ENCODE measurements around the gene CST1.
"Not testable (repeated sequence)": the region's sequence is repeated elsewhere in the genome, so short reads cannot be mapped to it uniquely, and the experiment has no call there.

CST1 gene

DNA sequence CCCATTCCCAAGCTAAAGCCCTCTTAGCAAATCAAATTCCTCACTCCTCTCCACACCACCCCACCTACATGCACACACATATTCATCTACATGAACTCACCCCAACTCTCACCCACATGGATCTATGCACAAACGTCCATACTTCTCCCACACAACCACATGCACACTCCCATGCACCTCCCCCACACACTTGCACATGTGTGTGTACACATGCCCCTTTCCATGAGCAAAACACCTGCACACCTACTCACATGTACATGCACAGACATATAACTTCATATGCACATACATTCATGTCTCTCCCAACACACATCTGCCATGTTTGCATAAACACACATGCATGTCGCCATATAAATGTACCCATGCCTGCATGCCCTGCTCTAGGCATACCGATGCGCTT, 22.8 kb upstream of the CST1 start:
- Histone ChIP-seq H3K4me3 (ENCODE audit: extremely low read depth, insufficient read depth, low read length, poor library complexity, severe bottlenecking) (no peak overlapping the region), H3K4me1 (ENCODE audit: control insufficient read depth, insufficient read depth, low read length, poor library complexity, severe bottlenecking) (no peaks in the 10 kb centered on the region), H3K9me3 (ENCODE audit: control insufficient read depth, low read length) (no peaks in the 10 kb centered on the region), H3K36me3 (ENCODE audit: control insufficient read depth, insufficient read depth, low read length) (no peaks in the 10 kb centered on the region), H3K27ac (ENCODE audit: low read depth, low read length, severe bottlenecking) (no peak overlapping the region)
- 78 to 85% methylated on average over 2 to 4 of the region's 4 CpGs for WGBS, 2 experiments (ENCODE audit: insufficient coverage in 2 of 2)

DNA sequence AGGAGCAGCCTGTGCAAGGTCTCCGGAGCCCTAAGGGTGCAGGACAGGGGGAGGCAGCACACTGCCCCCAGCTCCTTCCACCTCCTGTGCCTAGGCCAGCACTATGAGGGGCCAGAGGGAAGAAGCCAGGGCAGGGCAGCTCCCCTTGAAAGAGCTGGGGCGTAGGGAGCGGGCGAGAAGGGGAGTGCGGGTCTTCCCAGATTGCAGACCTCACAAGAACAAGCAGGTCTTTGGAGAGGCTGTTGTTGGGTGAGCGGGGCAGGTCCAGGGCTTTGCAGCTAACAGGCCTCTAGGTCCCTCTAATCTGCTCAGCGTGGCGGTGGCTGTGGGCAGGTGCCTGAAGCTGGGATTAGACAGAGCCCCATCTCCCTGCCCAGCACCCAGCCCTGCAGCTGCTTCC, 22.4 kb upstream of the CST1 start:
- H3K4me3 ChIP-seq (ENCODE audit: extremely low read depth, insufficient read depth, low read length, poor library complexity, severe bottlenecking): no peak overlapping the region
- WGBS, 2 experiments (ENCODE audit: insufficient coverage in 2 of 2): 97 to 100% methylated on average over 5 to 7 of the region's 8 CpGs

DNA sequence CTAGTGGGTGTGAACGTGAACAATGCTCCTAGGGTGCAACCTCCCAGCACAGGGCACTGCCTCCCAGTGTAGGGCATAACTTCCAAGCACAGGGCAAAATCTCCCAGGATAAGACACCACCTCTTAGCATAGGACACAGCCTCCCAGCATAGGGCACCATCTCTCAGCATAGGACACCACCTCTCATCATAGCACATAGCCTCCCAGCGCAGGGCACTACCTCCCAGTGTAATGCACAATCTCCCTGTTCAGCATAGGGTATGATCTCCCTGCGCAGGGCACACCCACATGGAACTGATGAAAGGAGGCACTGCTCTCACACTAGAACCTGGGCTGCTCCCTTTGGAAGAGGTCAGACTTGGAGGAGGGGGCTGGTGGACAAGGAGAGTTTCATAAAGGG, 21.3 kb upstream of the CST1 start:
- Histone ChIP-seq H3K4me3 (ENCODE audit: extremely low read depth, insufficient read depth, low read length, poor library complexity, severe bottlenecking) (no peak overlapping the region), H3K4me1 (ENCODE audit: control insufficient read depth, insufficient read depth, low read length, poor library complexity, severe bottlenecking) (no peaks in the 10 kb centered on the region), H3K9me3 (ENCODE audit: control insufficient read depth, low read length) (no peaks in the 10 kb centered on the region), H3K27ac (ENCODE audit: low read depth, low read length, severe bottlenecking) (no peak overlapping the region), H3K36me3 (ENCODE audit: control insufficient read depth, insufficient read depth, low read length) (no peaks in the 10 kb centered on the region)
- 85 to 100% methylated on average over 2 of the region's 3 CpGs for WGBS, 2 experiments (ENCODE audit: insufficient coverage in 2 of 2)

More for the DNA sequence above, 22.4 kb upstream of the CST1 start:
- no peak overlapping the region for H3K27ac ChIP-seq (ENCODE audit: low read depth, low read length, severe bottlenecking)
- no peaks in the 10 kb centered on the region for H3K9me3 ChIP-seq (ENCODE audit: control insufficient read depth, low read length)
- no peaks in the 10 kb centered on the region for H3K4me1 ChIP-seq (ENCODE audit: control insufficient read depth, insufficient read depth, low read length, poor library complexity, severe bottlenecking)
- H3K36me3 ChIP-seq (ENCODE audit: control insufficient read depth, insufficient read depth, low read length): no peaks in the 10 kb centered on the region

DNA sequence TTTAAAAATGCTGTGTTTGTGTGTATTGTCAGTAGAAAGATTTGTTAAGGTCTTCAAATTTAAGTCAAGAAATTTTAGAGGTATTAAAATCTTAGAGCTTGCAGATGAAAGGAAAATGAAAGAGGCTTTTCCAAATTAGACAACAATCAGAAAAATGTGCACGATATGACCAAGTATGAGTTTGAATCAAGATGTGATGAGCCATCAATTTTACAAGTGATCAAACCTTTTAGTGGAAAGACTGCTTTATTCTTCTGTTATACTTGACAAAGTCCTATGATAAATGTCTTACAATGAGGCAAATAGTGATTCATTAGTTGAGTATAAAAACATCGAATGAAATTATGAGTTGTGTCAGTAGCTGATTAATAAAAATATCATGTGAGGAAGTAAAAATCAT, 19.6 kb upstream of the CST1 start:
- H3K27ac ChIP-seq (ENCODE audit: low read depth, low read length, severe bottlenecking): no peak overlapping the region
- 86 to 100% methylated on average over 1 of the region's 2 CpGs for WGBS, 2 experiments (ENCODE audit: insufficient coverage in 2 of 2)

DNA sequence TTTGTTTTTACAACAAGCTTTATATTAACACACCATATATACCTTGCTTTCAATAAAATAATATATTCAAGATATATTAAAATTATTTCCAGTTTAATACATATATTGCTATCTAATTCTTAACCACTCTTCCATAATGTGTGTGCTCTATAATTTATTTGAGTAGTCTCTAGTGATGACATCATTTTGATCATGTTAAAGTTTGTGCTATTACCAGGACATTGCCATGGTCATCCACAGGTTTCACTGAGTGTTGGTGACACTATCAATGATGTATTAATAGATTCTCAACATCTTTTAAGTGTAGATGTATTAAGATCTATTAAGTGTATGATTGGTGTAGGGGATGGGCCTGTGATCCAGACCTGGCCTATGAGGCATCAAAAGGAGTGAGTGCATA, 17.8 kb upstream of the CST1 start:
- H3K27ac ChIP-seq (ENCODE audit: low read depth, low read length, severe bottlenecking); H3K4me3 ChIP-seq (ENCODE audit: extremely low read depth, insufficient read depth, low read length, poor library complexity, severe bottlenecking); H3K9me3 ChIP-seq (ENCODE audit: control insufficient read depth, low read length); H3K4me1 ChIP-seq (ENCODE audit: control insufficient read depth, insufficient read depth, low read length, poor library complexity, severe bottlenecking); H3K36me3 ChIP-seq (ENCODE audit: control insufficient read depth, insufficient read depth, low read length): not testable (repeated sequence)

More for the DNA sequence above, 19.6 kb upstream of the CST1 start:
- no peaks in the 10 kb centered on the region for H3K36me3 ChIP-seq (ENCODE audit: control insufficient read depth, insufficient read depth, low read length)
- H3K4me1 ChIP-seq (ENCODE audit: control insufficient read depth, insufficient read depth, low read length, poor library complexity, severe bottlenecking): no peaks in the 10 kb centered on the region
- H3K4me3 ChIP-seq (ENCODE audit: extremely low read depth, insufficient read depth, low read length, poor library complexity, severe bottlenecking): no peak overlapping the region
- H3K9me3 ChIP-seq (ENCODE audit: control insufficient read depth, low read length): no peaks in the 10 kb centered on the region

DNA sequence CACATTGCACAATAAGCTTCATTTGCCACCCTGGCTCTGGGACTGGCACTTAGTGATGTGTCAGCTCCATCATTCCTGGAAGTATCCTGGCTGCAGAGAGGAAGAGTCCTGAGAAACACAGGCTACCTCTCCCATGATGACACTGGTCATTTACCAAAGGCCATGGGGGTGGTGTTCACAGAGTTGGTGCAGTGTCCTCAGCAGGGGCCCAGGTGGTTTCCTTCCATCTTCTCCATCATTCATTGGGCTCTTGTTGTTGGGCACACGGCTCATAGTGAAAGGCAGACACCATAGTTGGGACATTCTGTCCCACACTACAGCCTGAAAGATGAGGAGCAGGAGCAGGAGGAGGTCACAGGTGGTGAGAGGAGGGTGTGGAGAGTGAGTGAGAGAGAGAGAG, 15.8 kb upstream of the CST1 start:
- Histone ChIP-seq H3K9me3 (ENCODE audit: control insufficient read depth, low read length) (no peaks in the 10 kb centered on the region), H3K27ac (ENCODE audit: low read depth, low read length, severe bottlenecking) (no peak overlapping the region), H3K36me3 (ENCODE audit: control insufficient read depth, insufficient read depth, low read length) (no peaks in the 10 kb centered on the region), H3K4me1 (ENCODE audit: control insufficient read depth, insufficient read depth, low read length, poor library complexity, severe bottlenecking) (no peaks in the 10 kb centered on the region), H3K4me3 (ENCODE audit: extremely low read depth, insufficient read depth, low read length, poor library complexity, severe bottlenecking) (no peak overlapping the region)
- 80% methylated on average over 1 of the region's 1 CpG; no CpG with 5 or more reads in 1 of the 2 experiments for WGBS, 2 experiments (ENCODE audit: insufficient coverage in 2 of 2)

DNA sequence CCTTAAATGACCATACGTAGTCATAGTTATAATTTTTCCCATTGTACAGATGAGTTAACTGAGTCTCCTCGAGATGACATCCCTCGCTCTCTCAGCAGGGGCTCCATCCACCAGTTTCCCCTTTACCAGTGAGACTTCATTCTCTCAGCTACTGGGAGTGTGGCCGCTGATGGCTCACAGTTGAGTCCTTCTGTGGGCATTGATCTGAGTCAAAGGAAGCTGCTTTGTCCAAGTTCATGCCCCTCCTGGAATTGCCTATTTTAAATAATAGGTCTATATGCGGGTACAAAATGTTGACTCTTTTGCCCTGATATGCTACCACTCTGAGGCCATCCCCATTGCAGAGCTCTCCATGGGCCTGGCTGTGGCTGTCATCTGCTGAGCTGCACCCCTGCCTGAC, 14.8 kb upstream of the CST1 start:
- WGBS, 2 experiments (ENCODE audit: insufficient coverage in 2 of 2): 75 to 100% methylated on average over 1 to 3 of the region's 5 CpGs

DNA sequence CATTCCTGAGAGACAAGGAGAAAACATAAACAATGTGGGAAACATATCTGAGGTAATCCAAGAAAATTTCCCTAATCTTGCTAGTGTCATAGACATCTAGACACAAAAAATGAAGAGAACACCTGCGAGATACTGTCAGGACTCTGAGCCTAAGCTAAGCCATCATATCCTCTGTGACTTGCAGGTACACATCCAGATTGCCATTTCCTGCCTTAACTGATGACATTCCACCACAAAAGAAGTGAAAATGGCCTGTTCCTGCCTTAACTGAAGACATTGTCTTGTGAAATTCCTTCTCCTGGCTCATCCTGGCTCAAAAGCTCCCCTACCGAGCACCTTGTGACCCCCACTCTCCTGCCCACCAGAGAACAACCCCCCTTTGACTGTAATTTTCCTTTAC, 13.9 kb upstream of the CST1 start:
- H3K4me1 ChIP-seq (ENCODE audit: control insufficient read depth, insufficient read depth, low read length, poor library complexity, severe bottlenecking); H3K36me3 ChIP-seq (ENCODE audit: control insufficient read depth, insufficient read depth, low read length); H3K4me3 ChIP-seq (ENCODE audit: extremely low read depth, insufficient read depth, low read length, poor library complexity, severe bottlenecking); H3K27ac ChIP-seq (ENCODE audit: low read depth, low read length, severe bottlenecking); H3K9me3 ChIP-seq (ENCODE audit: control insufficient read depth, low read length): not testable (repeated sequence)
- WGBS, 2 experiments (ENCODE audit: insufficient coverage in 2 of 2): 14 to 21% methylated on average over 2 of the region's 2 CpGs

More for the DNA sequence above, 14.8 kb upstream of the CST1 start:
- Histone ChIP-seq H3K9me3 (ENCODE audit: control insufficient read depth, low read length) (no peaks in the 10 kb centered on the region), H3K36me3 (ENCODE audit: control insufficient read depth, insufficient read depth, low read length) (no peaks in the 10 kb centered on the region), H3K27ac (ENCODE audit: low read depth, low read length, severe bottlenecking) (no peak overlapping the region), H3K4me3 (ENCODE audit: extremely low read depth, insufficient read depth, low read length, poor library complexity, severe bottlenecking) (no peak overlapping the region), H3K4me1 (ENCODE audit: control insufficient read depth, insufficient read depth, low read length, poor library complexity, severe bottlenecking) (no peaks in the 10 kb centered on the region)

DNA sequence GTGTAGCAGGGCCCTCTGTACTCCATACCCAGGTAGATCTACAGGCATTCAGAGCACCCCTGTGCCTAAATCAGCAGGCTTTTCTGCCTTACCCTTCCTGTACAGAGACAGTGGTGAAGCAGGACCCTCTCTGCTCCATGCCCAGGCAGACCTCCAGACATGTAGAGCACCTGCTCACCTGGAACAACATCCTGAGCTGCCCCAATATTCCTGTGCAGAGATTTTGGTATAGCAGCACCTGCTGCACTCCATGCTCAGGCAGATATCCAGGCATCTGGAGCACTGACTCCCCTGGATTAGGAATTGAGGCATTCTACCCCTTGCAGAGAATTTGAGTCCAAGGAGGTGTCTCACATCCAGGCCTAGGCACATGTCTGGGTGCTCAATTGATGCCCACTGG, 12.6 kb upstream of the CST1 start:
- no peak overlapping the region for H3K27ac ChIP-seq (ENCODE audit: low read depth, low read length, severe bottlenecking)
- no peaks in the 10 kb centered on the region for H3K4me1 ChIP-seq (ENCODE audit: control insufficient read depth, insufficient read depth, low read length, poor library complexity, severe bottlenecking)
- no peaks in the 10 kb centered on the region for H3K9me3 ChIP-seq (ENCODE audit: control insufficient read depth, low read length)
- H3K36me3 ChIP-seq (ENCODE audit: control insufficient read depth, insufficient read depth, low read length): no peaks in the 10 kb centered on the region
- H3K4me3 ChIP-seq (ENCODE audit: extremely low read depth, insufficient read depth, low read length, poor library complexity, severe bottlenecking): no peak overlapping the region

DNA sequence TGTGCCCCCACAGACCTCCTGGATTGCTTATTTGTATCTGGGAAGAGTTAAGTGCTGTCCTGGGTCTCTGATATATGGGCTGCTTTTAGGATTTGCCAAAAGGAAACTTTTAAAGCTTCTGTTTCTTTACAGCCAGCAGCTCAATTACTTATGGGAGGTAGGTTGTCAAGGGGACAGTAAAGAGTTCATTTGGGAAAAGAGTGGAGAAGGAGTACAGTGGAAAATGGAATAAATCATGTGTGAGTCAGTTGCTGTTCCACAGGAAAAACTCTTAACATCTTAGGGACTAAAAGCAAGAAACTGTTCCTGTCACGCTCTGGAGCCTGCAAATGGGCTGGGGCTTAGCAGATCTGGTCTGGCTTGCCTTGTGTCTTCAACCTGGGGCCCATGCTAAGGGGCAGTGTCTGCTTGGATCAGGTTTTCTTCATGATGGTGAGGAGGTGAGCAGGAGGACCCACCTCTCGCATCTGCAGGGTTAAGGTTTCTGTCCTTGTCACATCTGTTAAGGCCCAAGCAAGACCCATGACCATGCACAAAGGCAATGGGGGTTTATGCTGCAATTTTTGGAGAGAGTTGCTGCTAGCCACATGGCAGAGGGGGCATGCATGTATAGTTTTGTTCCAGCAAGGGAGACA, 8.7 kb upstream of the CST1 start:
- no peaks in the 10 kb centered on the region for H3K36me3 ChIP-seq (ENCODE audit: control insufficient read depth, insufficient read depth, low read length)
- no peak overlapping the region for H3K4me3 ChIP-seq (ENCODE audit: extremely low read depth, insufficient read depth, low read length, poor library complexity, severe bottlenecking)
- H3K27ac ChIP-seq (ENCODE audit: low read depth, low read length, severe bottlenecking): no peak overlapping the region
- peaks cover 15% of the 10 kb centered on the region for H3K4me1 ChIP-seq (ENCODE audit: control insufficient read depth, insufficient read depth, low read length, poor library complexity, severe bottlenecking)
- no peaks in the 10 kb centered on the region for H3K9me3 ChIP-seq (ENCODE audit: control insufficient read depth, low read length)
- 74 to 82% methylated on average over 2 of the region's 2 CpGs for whole genome bisulfite sequencing, 2 experiments (ENCODE audit: insufficient coverage in 2 of 2)

DNA sequence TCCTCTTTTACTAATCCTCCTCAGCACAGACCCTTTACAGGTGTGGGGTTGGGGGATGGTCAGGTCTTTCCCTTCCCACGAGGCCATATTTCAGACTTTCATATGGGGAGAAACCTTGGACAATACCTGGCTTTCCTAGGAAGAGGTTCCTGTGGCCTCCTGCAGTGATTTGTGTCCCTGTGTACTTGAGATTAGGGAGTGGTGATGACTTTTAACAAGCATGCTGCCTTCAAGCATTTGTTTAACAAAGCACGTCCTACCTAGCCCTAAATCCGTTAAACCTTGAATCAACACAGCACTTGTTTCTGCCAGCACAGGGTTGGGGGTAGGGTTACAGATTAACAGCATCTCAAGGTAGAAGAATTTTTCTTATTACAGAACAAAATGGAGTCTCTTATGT, 6.1 kb upstream of the CST1 start:
- not testable (repeated sequence) for H3K27ac ChIP-seq (ENCODE audit: low read depth, low read length, severe bottlenecking); H3K4me3 ChIP-seq (ENCODE audit: extremely low read depth, insufficient read depth, low read length, poor library complexity, severe bottlenecking); H3K36me3 ChIP-seq (ENCODE audit: control insufficient read depth, insufficient read depth, low read length); H3K9me3 ChIP-seq (ENCODE audit: control insufficient read depth, low read length)
- WGBS, 2 experiments (ENCODE audit: insufficient coverage in 2 of 2): no CpG with 5 or more reads among the region's 3 CpGs
- H3K4me1 ChIP-seq (ENCODE audit: control insufficient read depth, insufficient read depth, low read length, poor library complexity, severe bottlenecking): peaks cover 21% of the 10 kb centered on the region

All from mesodermal cell (in vitro differentiated cells).